Cardiac septum (tissue), 1 donor: ENCODE results near the gene SLC29A3. TPM values are rescaled to one million over a fixed set of nuclear protein-coding genes. Genes with fewer than 3 reads are reported as not detected.

Experiments used
- DNase-seq: peaks from one replicate; pipeline ENCODE4 v3.0.0-alpha.2; 2020; ENCODE audit warnings: low spot score
- intact Hi-C: fragments of 100-400 bp; cut with DNase I; formaldehyde crosslinking; loops from one replicate; pipeline ENCODE4 v1.14.0; 2022
- total RNA-seq: library from RNA; stranded (reverse); fragmentation: NEBNext Ultra II Directional; extraction: Animal tissue kit (Norgen Biotek cat#: 25700); gene quantifications from one replicate; pipeline ENCODE4 v1.2.1, GENCODE V29; 2021
- donor health status: DM: no; HTN: no; CAD: no.

Gene SLC29A3
- total RNA-seq, 1 donor from 2014 or later = 1.6 TPM

DNA sequence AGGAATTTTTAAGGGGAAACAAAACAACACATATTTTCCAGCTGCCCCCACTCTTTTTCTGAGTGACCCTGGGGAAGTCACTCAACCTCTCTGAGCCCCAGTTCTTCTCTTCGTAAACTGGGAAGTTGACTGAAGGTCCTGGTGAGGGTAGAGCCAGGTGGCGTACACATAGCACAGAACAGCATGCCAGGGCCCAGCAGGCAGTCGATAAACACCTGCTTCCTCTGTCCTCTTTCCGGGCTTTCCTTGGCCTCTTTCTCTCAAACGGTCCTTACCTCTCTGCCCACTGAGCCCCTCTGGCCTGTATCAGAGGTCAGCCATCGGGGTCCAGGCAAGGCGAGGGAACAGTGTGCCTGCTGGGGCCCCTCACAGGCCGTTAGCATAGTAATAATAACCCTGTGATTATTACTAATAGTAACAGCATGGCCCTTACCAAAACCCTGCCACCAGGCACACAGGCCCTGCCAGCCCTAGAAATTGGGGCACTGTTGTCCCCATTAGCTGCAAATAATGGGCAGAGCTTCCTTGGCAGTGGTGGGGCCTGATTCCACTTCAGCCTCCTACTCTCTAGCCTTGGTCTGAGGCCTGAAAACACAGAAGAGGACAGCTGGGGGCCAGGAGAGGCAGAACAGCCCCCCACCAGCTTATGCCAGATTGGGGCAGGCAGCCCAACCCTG is 37.3 kb upstream of the SLC29A3 start:
- intact Hi-C loops = no loop called here

DNA sequence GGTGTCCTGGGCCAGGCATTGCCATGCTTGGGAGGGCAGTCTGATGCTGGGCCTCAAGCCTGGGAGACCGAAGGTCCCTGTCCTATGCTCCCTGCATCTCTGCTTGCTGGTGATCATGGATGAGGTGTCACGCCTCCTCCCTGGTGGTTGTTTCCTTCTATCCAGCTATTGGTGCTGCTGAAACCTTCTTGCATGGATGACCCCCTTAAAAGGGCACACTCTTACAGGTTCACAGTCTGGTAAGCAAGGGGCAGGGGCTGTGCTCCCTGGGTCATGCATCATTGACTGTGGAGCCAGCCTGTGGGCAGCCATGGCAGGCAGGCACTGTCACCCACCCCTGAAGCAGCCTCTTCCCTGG is 36.8 kb upstream of the SLC29A3 start:
- intact Hi-C loops = no loop called here
- DNase-seq = no peak

More for the DNA sequence above, 37.3 kb upstream of the SLC29A3 start:
- no peak for DNase-seq

DNA sequence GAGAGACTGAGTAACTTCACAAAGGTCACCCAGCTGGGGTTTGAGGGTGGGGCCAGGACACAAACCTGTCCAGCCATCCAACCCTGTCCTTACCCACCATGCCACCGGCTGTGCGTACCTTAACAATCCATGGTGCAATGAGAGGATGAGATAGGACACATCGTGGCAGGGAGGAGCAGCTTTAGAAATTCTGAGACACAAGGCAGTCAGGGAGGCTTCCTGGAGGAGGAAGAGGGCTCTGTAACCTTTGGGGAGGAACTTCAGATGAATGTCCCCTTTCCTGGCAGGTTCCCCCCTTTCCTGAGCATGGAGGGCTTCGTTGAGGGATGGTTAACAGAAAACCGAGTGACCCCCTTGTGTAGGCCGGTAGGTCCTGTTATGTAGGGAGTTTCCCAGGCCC is 35.6 kb upstream of the SLC29A3 start:
- no peak for DNase-seq
- intact Hi-C loops = no loop called here

DNA sequence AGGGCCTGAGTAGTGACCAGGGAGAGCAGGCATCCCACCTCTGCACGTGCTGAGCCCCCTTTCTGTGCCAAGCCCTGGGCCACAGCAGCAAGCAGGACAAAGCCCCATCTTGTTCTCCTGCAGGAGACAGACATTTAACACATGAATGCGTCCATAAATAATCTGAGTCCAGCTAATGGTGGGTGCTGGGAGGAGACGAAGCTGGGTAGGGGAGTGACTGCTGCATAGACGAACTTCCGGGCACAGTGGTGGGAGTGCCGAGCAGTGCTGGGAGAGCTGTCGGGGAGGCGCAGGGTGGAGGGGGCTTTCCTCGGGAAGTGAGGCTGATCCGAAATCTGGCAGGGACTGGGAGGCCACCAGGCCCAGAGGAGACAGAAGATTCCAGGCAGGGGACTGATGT is 35.2 kb upstream of the SLC29A3 start:
- no peak for DNase-seq
- intact Hi-C loops = loop anchor here (2.0 kb wide), 2 partner anchors 357 to 379 kb away; no protein-coding TSS in a partner anchor

DNA sequence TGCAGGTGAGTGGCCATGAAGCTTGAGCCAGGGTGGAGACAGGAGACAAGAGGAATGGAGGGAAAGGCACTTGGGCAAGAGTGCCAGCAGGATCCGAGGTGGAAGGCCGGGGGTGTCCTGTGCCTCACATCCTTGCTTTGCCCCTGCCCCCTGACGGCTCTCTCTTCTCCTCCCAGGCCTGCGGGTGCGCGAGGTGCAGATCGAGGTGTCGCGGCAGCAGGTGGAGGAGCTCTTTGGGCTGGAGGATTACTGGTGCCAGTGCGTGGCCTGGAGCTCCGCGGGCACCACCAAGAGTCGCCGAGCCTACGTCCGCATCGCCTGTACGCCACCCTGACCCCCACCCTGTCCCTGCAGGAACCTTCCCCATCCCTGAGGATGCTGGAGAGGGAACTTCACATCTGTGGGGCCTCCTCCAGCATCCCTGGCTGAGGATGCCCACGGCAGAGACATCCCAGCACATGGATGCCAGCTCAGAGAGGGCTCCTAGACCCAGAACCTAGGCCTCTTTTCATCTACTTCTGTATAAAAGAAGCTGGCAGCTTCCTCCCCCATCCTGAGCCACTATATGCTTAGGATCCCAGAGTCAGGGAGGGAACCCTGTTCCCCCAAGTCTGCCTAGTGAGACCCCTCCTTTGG is 34.4 kb upstream of the SLC29A3 start:
- no peak for DNase-seq

DNA sequence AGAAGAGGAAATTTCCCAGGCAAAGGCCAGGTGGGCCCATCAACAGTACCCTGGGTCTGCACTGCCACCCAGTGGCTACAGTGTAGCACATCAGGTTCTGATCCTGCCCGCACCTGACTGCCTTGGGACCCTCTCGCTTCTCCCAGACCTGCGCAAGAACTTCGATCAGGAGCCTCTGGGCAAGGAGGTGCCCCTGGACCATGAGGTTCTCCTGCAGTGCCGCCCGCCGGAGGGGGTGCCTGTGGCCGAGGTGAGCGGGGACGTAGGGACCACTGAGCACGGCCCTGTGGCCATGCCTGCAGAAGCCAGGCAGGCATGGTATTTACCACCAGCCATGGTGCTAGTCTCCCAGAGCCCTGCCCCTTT is 33.9 kb upstream of the SLC29A3 start:
- DNase-seq = no peak
- intact Hi-C loops = loop anchor here (2.0 kb wide), 2 partner anchors 358 to 380 kb away; no protein-coding TSS in a partner anchor

More for the DNA sequence above, 34.4 kb upstream of the SLC29A3 start:
- intact Hi-C loops = loop anchor here (2.0 kb wide), 2 partner anchors 358 to 380 kb away; no protein-coding TSS in a partner anchor

DNA sequence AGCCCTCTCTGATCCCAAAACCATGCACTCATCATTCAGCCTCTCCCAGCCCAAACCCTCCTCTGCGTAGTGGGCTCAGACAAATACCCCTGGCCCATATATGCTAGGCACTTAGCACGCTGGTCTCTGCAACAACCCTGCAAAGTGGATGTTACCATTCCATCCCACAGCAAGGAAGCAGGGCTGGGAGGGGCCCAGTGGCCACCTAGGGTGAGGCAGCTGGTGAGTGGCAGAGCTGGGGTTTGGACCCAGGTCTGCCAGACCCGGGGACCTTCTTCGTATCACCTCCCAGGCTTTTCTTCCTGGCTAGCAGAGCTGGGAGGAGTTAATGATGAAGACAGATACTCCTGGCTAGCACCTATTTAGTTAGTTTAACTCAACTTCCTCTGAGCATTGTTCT is 33.1 kb upstream of the SLC29A3 start:
- no peak for DNase-seq
- intact Hi-C loops = loop anchor here (2.0 kb wide), 2 partner anchors 359 to 381 kb away; no protein-coding TSS in a partner anchor

DNA sequence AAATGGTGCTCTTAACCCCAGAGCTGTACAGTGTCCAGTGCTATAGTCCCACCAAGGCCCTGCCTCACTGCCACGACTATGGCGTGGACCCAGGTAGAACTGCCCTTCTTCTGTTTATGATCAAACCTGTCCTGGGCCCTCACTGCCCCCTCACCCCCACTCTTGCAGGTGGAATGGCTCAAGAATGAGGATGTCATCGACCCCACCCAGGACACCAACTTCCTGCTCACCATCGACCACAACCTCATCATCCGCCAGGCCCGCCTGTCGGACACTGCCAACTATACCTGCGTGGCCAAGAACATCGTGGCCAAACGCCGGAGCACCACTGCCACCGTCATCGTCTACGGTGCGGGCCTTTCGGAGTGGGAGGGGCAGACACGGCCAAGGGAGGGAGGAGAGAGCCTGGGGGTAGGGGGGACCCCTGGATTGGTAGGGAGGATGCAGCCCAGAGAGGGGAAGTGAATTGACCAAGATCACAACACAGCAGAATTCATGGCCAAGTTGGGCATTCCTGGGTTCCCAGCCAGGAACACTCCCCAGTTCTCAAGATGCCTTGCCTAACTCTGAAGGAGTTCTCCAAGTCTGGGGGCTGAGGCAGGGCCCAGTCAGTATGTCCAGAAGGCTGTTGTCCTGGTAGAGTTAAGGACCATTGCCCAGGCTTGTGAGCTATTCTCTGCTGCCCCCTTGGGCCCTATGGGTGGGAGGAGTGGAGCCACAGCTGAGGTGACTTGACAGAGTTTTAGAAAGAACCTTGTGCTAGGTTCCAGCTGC is 32.4 kb upstream of the SLC29A3 start:
- intact Hi-C loops = no loop called here
- DNase-seq = no peak

DNA sequence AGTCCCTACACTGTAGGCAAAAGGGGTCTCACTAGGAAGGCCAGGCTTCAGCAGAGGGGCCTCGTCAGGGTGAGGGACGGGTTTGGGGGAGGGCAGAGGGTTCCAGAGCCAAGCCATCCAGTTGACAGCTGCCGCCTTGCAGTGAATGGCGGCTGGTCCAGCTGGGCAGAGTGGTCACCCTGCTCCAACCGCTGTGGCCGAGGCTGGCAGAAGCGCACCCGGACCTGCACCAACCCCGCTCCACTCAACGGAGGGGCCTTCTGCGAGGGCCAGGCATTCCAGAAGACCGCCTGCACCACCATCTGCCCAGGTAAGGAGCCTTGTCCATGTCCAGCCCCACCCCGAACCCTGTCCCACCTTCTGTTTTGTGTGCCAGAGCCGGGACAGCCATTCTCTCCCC is 31.6 kb upstream of the SLC29A3 start:
- no peak for DNase-seq
- intact Hi-C loops = no loop called here

DNA sequence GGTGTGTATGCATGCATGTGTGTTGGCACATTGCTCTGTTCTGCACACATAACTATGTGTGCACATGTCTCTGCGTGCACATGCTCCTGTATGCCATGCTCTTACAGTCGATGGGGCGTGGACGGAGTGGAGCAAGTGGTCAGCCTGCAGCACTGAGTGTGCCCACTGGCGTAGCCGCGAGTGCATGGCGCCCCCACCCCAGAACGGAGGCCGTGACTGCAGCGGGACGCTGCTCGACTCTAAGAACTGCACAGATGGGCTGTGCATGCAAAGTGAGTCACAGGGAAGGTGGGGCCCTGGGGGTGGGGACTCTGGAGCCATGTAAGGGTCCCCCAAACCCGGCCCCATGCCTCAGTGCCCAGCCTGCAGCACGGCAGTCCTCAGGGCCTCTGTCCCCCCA is 30.6 kb upstream of the SLC29A3 start:
- no peak for DNase-seq
- intact Hi-C loops = no loop called here

DNA sequence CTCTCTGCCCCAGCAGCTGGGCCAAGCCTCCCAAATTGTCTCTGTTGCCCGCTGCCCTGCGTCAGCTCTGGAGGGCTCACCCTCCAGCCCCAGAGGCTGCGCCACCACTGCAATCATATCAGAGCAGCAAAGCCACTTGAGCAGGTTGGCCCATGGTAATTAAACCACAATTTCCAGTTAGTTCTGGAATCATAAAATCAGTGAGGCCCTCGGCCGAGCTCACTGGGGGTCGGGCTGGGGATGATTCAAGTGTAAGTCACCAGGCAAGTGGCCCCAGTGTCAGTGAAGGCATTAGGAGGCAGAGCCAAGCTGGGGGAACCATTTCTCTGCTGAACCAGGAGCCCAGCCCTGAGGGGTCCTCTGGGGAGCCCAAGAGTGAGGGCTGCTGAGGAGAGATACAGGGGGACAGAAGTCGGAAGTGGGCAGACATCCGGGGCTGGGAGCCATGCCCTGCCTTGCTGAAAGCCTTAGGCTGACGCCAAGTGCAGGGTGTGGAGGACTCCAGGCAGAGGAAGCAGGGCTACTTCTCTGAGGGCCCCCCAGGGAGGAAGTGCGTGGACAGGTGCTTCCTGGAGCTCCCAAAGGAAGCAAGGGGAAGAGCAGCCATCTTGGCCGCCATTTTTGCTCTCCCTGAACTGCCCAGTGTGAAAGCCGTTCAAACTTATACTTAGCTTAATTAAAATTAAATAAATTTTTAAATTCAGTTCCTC is 29.5 kb upstream of the SLC29A3 start:
- DNase-seq = no peak
- intact Hi-C loops = no loop called here

DNA sequence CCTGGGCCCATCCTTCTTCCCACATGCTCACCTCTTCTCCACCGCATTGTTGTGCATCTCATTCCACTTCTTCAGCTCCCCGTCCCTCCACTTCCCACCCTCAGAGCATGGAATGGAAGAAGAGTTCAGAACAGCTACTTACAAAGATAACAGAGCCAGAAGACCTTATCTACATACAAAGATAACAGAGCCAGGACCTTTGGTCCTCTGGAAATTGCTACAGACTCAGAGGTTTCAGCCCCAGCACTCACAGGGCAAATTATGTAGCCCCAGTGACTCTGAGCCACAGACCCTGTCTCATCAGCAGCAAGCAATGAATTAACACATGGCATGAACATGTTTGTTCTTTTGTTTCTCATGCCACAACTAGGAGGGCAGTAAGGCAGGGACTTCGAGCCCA is 28.7 kb upstream of the SLC29A3 start:
- DNase-seq = no peak
- intact Hi-C loops = no loop called here

DNA sequence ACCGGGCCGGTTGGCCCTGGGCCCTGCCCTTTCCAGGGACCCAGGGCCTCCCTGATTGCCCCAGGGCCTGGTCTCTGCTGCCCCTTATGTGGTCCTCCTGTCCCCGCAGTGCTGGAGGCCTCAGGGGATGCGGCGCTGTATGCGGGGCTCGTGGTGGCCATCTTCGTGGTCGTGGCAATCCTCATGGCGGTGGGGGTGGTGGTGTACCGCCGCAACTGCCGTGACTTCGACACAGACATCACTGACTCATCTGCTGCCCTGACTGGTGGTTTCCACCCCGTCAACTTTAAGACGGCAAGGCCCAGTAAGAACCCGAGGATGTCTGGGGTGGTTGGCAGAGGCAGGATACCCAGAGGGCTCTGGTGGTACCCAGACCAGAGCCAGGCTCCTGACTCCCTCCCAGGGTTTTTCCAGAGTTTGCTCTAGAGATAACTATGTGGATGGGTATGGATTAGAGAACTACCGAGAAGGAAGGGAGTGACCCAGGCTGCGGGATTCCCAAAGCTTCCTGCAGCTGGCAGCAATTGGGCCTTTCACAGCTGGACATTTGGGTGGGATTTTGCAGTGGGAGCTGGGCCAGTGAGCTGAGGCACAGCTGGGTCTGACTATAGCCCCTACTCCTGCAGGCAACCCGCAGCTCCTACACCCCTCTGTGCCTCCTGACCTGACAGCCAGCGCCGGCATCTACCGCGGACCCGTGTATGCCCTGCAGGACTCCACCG is 28.1 kb upstream of the SLC29A3 start:
- no peak for DNase-seq
- intact Hi-C loops = no loop called here

DNA sequence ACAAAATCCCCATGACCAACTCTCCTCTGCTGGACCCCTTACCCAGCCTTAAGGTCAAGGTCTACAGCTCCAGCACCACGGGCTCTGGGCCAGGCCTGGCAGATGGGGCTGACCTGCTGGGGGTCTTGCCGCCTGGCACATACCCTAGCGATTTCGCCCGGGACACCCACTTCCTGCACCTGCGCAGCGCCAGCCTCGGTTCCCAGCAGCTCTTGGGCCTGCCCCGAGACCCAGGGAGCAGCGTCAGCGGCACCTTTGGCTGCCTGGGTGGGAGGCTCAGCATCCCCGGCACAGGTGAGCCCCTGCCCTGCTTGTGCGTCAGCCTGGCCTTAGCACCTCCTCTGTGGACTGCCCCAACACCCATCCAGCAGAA is 27.5 kb upstream of the SLC29A3 start:
- intact Hi-C loops = no loop called here
- no peak for DNase-seq

DNA sequence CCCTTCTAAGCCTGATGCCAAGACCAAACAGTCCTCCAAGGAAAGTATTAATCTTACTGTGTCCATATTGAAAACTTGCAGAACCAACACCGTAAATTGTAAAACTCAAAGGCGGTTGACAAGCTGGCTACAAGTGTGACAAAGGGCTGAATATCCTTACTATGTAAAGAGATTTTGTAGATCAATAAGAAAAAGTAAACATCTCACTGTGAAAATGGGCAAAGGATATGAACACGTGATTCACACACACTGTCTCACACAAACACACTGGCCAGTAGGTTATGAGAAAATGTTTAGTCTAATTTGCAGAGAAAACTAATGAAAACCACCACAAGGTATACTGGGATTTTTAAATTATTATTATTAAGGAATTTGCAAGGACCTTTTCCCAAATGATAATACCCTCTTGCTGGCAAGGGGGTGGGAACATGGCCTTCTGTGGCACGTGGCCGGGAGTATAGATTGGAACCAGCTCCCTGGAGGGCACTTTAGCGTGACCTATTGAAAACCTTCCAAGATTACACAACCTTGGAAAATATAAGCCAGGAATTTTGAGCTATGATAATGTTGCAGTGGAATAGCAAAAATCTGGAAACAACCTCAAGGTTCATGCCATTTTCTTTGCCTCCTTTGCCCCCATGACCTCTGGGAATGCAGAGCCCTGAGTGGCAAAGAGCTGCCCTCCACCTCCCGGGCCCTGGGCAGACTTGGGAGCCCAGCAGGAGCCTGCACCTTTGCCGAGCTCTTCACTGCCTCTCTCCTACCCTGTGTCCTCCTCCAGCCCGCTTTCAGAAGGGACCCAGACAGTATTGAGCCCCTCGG is 26.2 kb upstream of the SLC29A3 start:
- intact Hi-C loops = no loop called here
- no peak for DNase-seq

DNA sequence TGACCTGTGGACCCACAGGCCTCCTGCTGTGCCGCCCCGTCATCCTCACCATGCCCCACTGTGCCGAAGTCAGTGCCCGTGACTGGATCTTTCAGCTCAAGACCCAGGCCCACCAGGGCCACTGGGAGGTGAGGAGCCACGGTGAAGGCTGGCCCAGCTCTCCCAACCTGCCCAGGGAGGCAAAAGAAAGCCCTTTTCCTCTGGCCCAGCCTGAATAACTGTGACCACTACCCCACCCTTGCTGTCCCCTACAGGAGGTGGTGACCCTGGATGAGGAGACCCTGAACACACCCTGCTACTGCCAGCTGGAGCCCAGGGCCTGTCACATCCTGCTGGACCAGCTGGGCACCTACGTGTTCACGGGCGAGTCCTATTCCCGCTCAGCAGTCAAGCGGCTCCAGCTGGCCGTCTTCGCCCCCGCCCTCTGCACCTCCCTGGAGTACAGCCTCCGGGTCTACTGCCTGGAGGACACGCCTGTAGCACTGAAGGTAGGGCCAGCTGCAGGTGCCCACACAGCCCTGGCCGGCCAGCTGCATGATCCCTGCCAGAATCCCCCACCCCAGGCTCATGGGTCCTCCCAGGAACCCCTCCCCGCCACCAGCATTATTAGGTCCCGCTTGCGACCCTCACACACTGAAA is 25.5 kb upstream of the SLC29A3 start:
- intact Hi-C loops = no loop called here
- DNase-seq = no peak

DNA sequence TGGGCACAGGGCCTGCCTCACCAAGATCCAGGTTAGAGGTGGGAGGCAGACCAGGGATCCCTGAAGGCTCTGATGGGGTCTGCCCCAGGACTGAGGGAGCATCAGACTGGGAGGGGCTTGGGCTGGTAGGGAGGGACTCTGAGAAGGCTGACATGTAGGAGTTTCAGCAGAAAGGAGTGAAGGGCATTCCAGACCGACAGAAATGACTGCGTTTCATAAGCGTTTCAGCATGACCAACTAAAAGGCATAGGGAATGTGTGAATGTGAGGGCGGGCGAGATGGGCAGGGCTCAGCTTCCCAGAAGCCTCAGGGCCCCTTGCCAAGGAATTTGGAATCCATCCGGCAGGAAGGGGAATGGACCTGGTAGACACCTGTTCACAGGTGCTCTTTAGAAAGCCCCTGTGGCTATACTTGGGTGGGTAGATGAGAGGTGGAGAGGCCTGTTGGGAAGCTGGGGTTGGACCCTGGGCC is 24.9 kb upstream of the SLC29A3 start:
- DNase-seq = no peak

DNA sequence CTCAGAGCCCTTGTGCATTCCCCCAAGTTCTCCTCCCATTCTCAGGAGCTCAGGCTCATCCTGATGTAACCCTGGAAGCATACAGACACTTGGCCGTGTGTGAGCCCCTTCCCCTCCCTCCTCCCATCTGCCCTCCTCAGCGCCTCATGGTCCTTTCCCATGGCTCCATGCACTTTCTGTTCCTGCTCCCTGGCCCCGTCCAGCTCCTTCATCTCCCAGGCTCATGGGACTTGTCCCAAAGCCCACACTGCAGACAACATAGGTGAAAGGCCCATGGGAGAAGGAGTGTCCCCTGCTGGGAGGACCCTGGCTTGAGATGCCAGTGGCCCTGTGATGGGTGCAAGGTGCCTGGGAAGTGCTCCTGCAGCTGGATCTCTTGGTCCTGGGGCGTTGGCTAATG is 24.2 kb upstream of the SLC29A3 start:
- no peak for DNase-seq
- intact Hi-C loops = no loop called here

More for the DNA sequence above, 24.9 kb upstream of the SLC29A3 start:
- intact Hi-C loops = no loop called here
